SK-N-SH (cell line): ENCODE data around the gene TCFL5.

Source experiments
- EP300 ChIP-seq, 2 experiments: IDR thresholded peaks; 2 replicates each; pipeline versions ENCODE4 v1.4.0 to v1.6.1; 2012; ENCODE audit warnings: borderline replicate concordance in 1 of 2, low read depth in 1 of 2, low read length in 1 of 2
- TEAD4 ChIP-seq: IDR thresholded peaks from 2 replicates; pipeline ENCODE4 v1.4.0; 2012; ENCODE audit warnings: mild to moderate bottlenecking, borderline replicate concordance; ENCODE audit not compliant: insufficient read depth
- TF ChIP-seq, protein P1 (sequence below): IDR thresholded peaks from 2 replicates; pipeline ENCODE4 v1.6.1; 2012; ENCODE audit warnings: mild to moderate bottlenecking, low read depth, low read length, moderate library complexity
- TF ChIP-seq, protein P2 (sequence below): IDR thresholded peaks from 2 replicates; pipeline ENCODE4 v1.4.0; 2012; ENCODE audit warnings: low read depth
- TF ChIP-seq, protein P3 (sequence below): fragments of 200-600 bp; sonication (generic); IDR thresholded peaks from 2 replicates; pipeline ENCODE4 v1.6.1; 2017; ENCODE audit warnings: antibody characterized with exemption, mild to moderate bottlenecking, moderate library complexity
- TF ChIP-seq, protein P4 (sequence below): IDR thresholded peaks from 2 replicates; pipeline ENCODE4 v1.4.0; 2012; ENCODE audit warnings: low read depth, borderline replicate concordance

DNA sequence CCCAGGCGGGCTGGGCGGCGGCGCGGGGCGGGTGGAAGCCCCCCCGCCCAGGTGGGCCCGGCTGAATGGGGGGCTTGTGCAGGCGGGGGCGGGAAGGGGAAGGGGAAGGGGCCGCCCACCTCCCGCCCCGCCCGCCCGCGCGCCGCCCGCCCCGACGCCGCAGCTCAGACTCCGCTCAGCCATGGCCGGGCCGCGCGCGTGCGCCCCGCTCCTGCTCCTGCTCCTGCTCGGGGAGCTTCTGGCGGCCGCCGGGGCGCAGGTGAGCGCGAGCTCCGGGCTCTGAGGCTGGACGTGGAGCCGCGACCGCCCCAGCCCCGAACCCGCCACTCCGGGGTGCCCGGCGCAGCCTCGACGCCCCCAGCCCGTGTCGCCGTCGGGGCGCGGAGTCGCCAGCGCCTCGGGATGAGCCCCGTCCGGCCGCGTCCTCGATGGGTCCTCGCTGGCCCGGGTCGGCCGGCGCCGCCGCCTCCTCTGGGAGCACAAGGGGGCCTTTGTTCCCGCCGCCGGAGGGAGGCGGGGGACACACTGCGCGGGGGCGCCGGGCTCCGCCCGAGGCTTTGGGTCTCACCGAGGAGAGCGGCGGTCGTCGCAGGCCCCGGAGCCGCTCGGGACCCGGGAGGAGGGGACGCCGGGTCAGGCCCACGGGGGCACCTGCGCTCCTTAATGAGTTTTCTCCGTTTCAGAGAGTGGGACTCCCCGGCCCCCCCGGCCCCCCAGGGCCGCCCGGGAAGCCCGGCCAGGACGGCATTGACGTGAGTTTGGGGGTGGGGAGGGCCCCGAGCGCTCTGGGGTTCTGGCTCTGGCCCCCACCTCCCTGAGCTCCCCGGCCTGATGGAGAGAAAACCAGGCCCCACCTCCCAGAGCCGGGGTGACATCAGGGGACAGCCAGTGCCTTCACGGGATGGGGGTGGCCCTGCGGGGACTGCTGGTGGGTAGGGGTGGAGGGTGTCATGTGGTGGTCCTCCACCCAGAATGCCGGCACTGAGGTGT is 44.4 kb downstream of the TCFL5 start, which contains the start of gene COL9A3:
- TF ChIP-seq EP300 (IDR thresholded peaks at IDR 0.05; ENCODE audit: borderline replicate concordance in 1 of 2, low read depth in 1 of 2, low read length in 1 of 2) (no peak), TEAD4 (no peak)
- TF ChIP-seq, protein P1, sequence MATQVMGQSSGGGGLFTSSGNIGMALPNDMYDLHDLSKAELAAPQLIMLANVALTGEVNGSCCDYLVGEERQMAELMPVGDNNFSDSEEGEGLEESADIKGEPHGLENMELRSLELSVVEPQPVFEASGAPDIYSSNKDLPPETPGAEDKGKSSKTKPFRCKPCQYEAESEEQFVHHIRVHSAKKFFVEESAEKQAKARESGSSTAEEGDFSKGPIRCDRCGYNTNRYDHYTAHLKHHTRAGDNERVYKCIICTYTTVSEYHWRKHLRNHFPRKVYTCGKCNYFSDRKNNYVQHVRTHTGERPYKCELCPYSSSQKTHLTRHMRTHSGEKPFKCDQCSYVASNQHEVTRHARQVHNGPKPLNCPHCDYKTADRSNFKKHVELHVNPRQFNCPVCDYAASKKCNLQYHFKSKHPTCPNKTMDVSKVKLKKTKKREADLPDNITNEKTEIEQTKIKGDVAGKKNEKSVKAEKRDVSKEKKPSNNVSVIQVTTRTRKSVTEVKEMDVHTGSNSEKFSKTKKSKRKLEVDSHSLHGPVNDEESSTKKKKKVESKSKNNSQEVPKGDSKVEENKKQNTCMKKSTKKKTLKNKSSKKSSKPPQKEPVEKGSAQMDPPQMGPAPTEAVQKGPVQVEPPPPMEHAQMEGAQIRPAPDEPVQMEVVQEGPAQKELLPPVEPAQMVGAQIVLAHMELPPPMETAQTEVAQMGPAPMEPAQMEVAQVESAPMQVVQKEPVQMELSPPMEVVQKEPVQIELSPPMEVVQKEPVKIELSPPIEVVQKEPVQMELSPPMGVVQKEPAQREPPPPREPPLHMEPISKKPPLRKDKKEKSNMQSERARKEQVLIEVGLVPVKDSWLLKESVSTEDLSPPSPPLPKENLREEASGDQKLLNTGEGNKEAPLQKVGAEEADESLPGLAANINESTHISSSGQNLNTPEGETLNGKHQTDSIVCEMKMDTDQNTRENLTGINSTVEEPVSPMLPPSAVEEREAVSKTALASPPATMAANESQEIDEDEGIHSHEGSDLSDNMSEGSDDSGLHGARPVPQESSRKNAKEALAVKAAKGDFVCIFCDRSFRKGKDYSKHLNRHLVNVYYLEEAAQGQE, result no peak
- TF ChIP-seq, protein P2, sequence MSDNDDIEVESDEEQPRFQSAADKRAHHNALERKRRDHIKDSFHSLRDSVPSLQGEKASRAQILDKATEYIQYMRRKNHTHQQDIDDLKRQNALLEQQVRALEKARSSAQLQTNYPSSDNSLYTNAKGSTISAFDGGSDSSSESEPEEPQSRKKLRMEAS, result no peak
- TF ChIP-seq, protein P3, sequence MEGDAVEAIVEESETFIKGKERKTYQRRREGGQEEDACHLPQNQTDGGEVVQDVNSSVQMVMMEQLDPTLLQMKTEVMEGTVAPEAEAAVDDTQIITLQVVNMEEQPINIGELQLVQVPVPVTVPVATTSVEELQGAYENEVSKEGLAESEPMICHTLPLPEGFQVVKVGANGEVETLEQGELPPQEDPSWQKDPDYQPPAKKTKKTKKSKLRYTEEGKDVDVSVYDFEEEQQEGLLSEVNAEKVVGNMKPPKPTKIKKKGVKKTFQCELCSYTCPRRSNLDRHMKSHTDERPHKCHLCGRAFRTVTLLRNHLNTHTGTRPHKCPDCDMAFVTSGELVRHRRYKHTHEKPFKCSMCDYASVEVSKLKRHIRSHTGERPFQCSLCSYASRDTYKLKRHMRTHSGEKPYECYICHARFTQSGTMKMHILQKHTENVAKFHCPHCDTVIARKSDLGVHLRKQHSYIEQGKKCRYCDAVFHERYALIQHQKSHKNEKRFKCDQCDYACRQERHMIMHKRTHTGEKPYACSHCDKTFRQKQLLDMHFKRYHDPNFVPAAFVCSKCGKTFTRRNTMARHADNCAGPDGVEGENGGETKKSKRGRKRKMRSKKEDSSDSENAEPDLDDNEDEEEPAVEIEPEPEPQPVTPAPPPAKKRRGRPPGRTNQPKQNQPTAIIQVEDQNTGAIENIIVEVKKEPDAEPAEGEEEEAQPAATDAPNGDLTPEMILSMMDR, result no peak
- TF ChIP-seq, protein P4, sequence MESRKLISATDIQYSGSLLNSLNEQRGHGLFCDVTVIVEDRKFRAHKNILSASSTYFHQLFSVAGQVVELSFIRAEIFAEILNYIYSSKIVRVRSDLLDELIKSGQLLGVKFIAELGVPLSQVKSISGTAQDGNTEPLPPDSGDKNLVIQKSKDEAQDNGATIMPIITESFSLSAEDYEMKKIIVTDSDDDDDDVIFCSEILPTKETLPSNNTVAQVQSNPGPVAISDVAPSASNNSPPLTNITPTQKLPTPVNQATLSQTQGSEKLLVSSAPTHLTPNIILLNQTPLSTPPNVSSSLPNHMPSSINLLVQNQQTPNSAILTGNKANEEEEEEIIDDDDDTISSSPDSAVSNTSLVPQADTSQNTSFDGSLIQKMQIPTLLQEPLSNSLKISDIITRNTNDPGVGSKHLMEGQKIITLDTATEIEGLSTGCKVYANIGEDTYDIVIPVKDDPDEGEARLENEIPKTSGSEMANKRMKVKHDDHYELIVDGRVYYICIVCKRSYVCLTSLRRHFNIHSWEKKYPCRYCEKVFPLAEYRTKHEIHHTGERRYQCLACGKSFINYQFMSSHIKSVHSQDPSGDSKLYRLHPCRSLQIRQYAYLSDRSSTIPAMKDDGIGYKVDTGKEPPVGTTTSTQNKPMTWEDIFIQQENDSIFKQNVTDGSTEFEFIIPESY, result no peak
